ENCODE data around the gene MRGPRF. TPM values are rescaled to one million over a fixed set of nuclear protein-coding genes. Genes with fewer than 3 reads are reported as not detected.
A peak's percentile ranks its signal among the peaks of the same experiment; 100 is the strongest.

MRGPRF gene
- polyA plus RNA-seq, 4 donors: 17.9 to 28.1 (median 20.8) TPM

GRCh38 chr11:69030301-69030700 lies 17.3 kb upstream of the MRGPRF start:
- no peak for DNase-seq (ENCODE audit: low read depth in 4 of 4, low spot score in 3 of 4)

- DNase-seq (ENCODE audit: low read depth in 4 of 4, low spot score in 3 of 4): no peak
Observed at GRCh38 chr11:69027704-69028372, 14.8 kb upstream of the MRGPRF start.

- DNase-seq (ENCODE audit: low read depth in 4 of 4, low spot score in 3 of 4): no peak
Observed at GRCh38 chr11:69024509-69024908, 11.5 kb upstream of the MRGPRF start.

- DNase-seq (ENCODE audit: low read depth in 4 of 4, low spot score in 3 of 4): no peak
Observed at GRCh38 chr11:69022260-69022659, 9.2 kb upstream of the MRGPRF start.

GRCh38 chr11:69018924-69019323 lies 5.9 kb upstream of the MRGPRF start:
- DNase-seq (ENCODE audit: low read depth in 4 of 4, low spot score in 3 of 4): no peak

- no peak for DNase-seq (ENCODE audit: low read depth in 4 of 4, low spot score in 3 of 4)
Observed at GRCh38 chr11:69017951-69018350, 4.9 kb upstream of the MRGPRF start.

- no peak for DNase-seq (ENCODE audit: low read depth in 4 of 4, low spot score in 3 of 4)
Observed at GRCh38 chr11:69014898-69015549, 2.0 kb upstream of the MRGPRF start.

- DNase-seq (ENCODE audit: low read depth in 4 of 4, low spot score in 3 of 4): peak in 2 of 4 donors; percentile 61 to 75
Observed at GRCh38 chr11:69014084-69014851, 1.2 kb upstream of the MRGPRF start.

GRCh38 chr11:69012092-69013008 lies 696 bp downstream of the MRGPRF start:
- no peak for DNase-seq (ENCODE audit: low read depth in 4 of 4, low spot score in 3 of 4)

- DNase-seq (ENCODE audit: low read depth in 4 of 4, low spot score in 3 of 4): no peak
Observed at GRCh38 chr11:69011624-69012091, 1.4 kb downstream of the MRGPRF start.

GRCh38 chr11:69010964-69011623 lies 2.0 kb downstream of the MRGPRF start:
- DNase-seq (ENCODE audit: low read depth in 4 of 4, low spot score in 3 of 4): peak in 2 of 4 donors; percentile 63 to 66

- no peak for DNase-seq (ENCODE audit: low read depth in 4 of 4, low spot score in 3 of 4)
Observed at GRCh38 chr11:69010361-69010891, 2.6 kb downstream of the MRGPRF start.

GRCh38 chr11:69009441-69010211 lies 3.4 kb downstream of the MRGPRF start:
- DNase-seq (ENCODE audit: low read depth in 4 of 4, low spot score in 3 of 4): no peak

- no peak for DNase-seq (ENCODE audit: low read depth in 4 of 4, low spot score in 3 of 4)
Observed at GRCh38 chr11:69008737-69009440, 4.2 kb downstream of the MRGPRF start.

GRCh38 chr11:69007975-69008381 lies 5.1 kb downstream of the MRGPRF start:
- DNase-seq (ENCODE audit: low read depth in 4 of 4, low spot score in 3 of 4): no peak

GRCh38 chr11:69006816-69007215 lies 6.2 kb downstream of the MRGPRF start:
- no peak for DNase-seq (ENCODE audit: low read depth in 4 of 4, low spot score in 3 of 4)

GRCh38 chr11:69005631-69006368 lies 7.2 kb downstream of the MRGPRF start:
- DNase-seq (ENCODE audit: low read depth in 4 of 4, low spot score in 3 of 4): no peak
